Right lobe of liver (tissue), 6 donors: Measurements from ENCODE around the gene OSBPL10. TPM values are rescaled to one million over a fixed set of nuclear protein-coding genes. Genes with fewer than 3 reads are reported as not detected.

ENCODE experiments used
- ATAC-seq, 4 donors: fragments of 200-7000 bp; cut with Tn5 transposase; one replicate each; pipeline ENCODE4 v1.9.1; 2020; ENCODE audit warnings: mild to moderate bottlenecking in 4 of 4, moderate library complexity in 4 of 4
- DNase-seq, 3 donors: peaks; one replicate each; pipeline ENCODE4 v3.0.0-alpha.2; 2020
- H3K27ac ChIP-seq, 3 donors: fragments of 200-600 bp; one replicate each; pipeline ENCODE4 v1.8.0; 2022
- H3K27me3 ChIP-seq, 2 donors: fragments of 200-600 bp; one replicate each; pipeline ENCODE4 v1.8.0; 2022
- H3K36me3 ChIP-seq, 4 donors: fragments of 200-600 bp; sonication (generic) in 1 of 4; one replicate each; pipeline versions ENCODE4 v1.5.1 to v1.8.0; 2017 to 2022; ENCODE audit warnings: control low read depth in 1 of 4
- H3K4me1 ChIP-seq, 4 donors: fragments of 200-600 bp; sonication (generic) in 1 of 4; one replicate each; pipeline versions ENCODE4 v1.5.1 to v1.8.0; 2017 to 2022; ENCODE audit warnings: control low read depth in 1 of 4
- H3K4me3 ChIP-seq, 3 donors: fragments of 200-600 bp; one replicate each; pipeline ENCODE4 v1.8.0; 2022
- H3K9me3 ChIP-seq, 4 donors: fragments of 200-600 bp; sonication (generic) in 1 of 4; one replicate each; pipeline versions ENCODE4 v1.5.1 to v1.8.0; 2017 to 2022; ENCODE audit warnings: control low read depth in 1 of 4
- POLR2A ChIP-seq: fragments of 450-650 bp; IDR thresholded peaks from one replicate; pipeline ENCODE4 v1.6.1; 2017; ENCODE audit warnings: antibody characterized with exemption, mild to moderate bottlenecking
- WGBS: methylation state at CpG from one replicate; pipeline ENCODE4 v1.1.6; 2018; ENCODE audit warnings: low coverage, low lambda C conversion rate; ENCODE audit not compliant: insufficient coverage; ENCODE audit errors: missing lambda C conversion rate; 5-methylcytosine and 5-hydroxymethylcytosine counted together
- intact Hi-C, 2 donors: fragments of 100-400 bp; cut with DNase I; formaldehyde crosslinking; loops; one replicate each; pipeline versions ENCODE4 v1.11.2 to v1.14.1; 2022
- total RNA-seq, 6 experiments: library from RNA; depleted of rRNA in 2 of 6; stranded (reverse); fragments of >200 nt in 2 of 6; fragmentation: NEBNext Ultra II Directional in 3 of 6; extraction: Animal tissue kit (Norgen Biotek cat#: 25700) in 3 of 6; gene quantifications; one replicate each; pipeline versions ENCODE4 v1.1.0 to v1.2.4, GENCODE V29; 2016 to 2023
- TF ChIP-seq, protein P1 (sequence below), 4 donors: fragments of 200-600 bp in 3 of 4; fragments of 450-650 bp in 1 of 4; IDR thresholded peaks; one replicate each; pipeline versions ENCODE4 v1.5.1 to v1.8.0; 2016 to 2022; ENCODE audit warnings: antibody characterized with exemption in 4 of 4, mild to moderate bottlenecking in 2 of 4
- donor health status: DM: no; HTN: yes; CAD: no.
- donor health status: DM: no; HTN: no; CAD: no.
- donor health status: DM: no; HTN: no; CAD: no.
- donor health status: DM: no; HTN: yes; CAD: no.
- donor health status: DM: no; HTN: yes; CAD: no.

The OSBPL10 gene
- total RNA-seq, 6 experiments from 2014 or later = 2.2 to 13.0 (median 3.7) TPM

DNA sequence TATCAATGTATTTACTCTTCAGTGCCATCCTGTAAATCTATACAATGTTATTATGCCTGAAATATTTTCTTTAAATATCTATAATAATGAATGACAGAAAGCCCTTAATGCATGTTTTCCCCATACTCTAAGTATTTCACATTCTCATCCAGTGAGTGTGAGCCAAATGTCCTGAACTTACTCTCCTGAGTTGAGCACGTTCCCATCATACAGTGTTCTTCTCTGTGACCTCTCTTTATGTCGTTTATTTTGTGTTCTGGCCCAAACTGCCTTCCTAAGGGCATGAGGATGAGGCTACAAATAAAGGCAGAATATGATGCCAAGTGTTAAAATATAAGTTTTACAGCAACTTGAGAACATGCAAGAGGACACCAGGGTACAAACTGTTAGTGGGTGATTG is 3.3 kb downstream of the OSBPL10 start:
- WGBS = 42% methylated on average over 2 of the region's 2 CpGs
- H3K4me3 ChIP-seq = no peak overlapping the region

GRCh38 chr3:31976302-31976701 is 4.8 kb downstream of the OSBPL10 start:
- Histone ChIP-seq H3K27me3 (peaks cover 0 to 18% of the 10 kb centered on the region in 2 donors), H3K9me3 (no peaks in the 10 kb centered on the region), H3K27ac (no peak overlapping the region), H3K4me3 (no peak overlapping the region), H3K36me3 (no peaks in the 10 kb centered on the region), H3K4me1 (peaks cover 0 to 15% (median 0%) of the 10 kb centered on the region in 4 donors)
- WGBS = 64% methylated on average over 2 of the region's 2 CpGs
- ATAC-seq (no peak), DNase-seq (no peak)
- TF ChIP-seq, protein P1, sequence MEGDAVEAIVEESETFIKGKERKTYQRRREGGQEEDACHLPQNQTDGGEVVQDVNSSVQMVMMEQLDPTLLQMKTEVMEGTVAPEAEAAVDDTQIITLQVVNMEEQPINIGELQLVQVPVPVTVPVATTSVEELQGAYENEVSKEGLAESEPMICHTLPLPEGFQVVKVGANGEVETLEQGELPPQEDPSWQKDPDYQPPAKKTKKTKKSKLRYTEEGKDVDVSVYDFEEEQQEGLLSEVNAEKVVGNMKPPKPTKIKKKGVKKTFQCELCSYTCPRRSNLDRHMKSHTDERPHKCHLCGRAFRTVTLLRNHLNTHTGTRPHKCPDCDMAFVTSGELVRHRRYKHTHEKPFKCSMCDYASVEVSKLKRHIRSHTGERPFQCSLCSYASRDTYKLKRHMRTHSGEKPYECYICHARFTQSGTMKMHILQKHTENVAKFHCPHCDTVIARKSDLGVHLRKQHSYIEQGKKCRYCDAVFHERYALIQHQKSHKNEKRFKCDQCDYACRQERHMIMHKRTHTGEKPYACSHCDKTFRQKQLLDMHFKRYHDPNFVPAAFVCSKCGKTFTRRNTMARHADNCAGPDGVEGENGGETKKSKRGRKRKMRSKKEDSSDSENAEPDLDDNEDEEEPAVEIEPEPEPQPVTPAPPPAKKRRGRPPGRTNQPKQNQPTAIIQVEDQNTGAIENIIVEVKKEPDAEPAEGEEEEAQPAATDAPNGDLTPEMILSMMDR (IDR thresholded peaks at IDR 0.05) = no peak
- TF ChIP-seq POLR2A = no peak
- intact Hi-C loops = no loop called here

More for the DNA sequence above, 3.3 kb downstream of the OSBPL10 start:
- TF ChIP-seq, protein P1 (IDR thresholded peaks at IDR 0.05) = no peak
- TF ChIP-seq POLR2A = no peak
- no peaks in the 10 kb centered on the region for H3K9me3 ChIP-seq
- H3K27me3 ChIP-seq = peaks cover 0 to 18% of the 10 kb centered on the region in 2 donors
- H3K4me1 ChIP-seq = peaks cover 0 to 16% (median 0%) of the 10 kb centered on the region in 4 donors
- no peak overlapping the region for H3K27ac ChIP-seq
- intact Hi-C loops = no loop called here
- ATAC-seq (no peak), DNase-seq (no peak)
- H3K36me3 ChIP-seq = no peaks in the 10 kb centered on the region

- Histone ChIP-seq H3K9me3 (no peaks in the 10 kb centered on the region), H3K27me3 (peaks cover 0 to 5% of the 10 kb centered on the region in 2 donors), H3K4me1 (peaks cover 0 to 2% (median 0%) of the 10 kb centered on the region in 4 donors), H3K27ac (no peak overlapping the region), H3K4me3 (no peak overlapping the region), H3K36me3 (no peaks in the 10 kb centered on the region)
- DNase-seq = no peak
- no peak for ATAC-seq
- 70% methylated on average over 5 of the region's 5 CpGs for WGBS
- TF ChIP-seq POLR2A = no peak
- TF ChIP-seq, protein P1 (IDR thresholded peaks at IDR 0.05) = no peak
- intact Hi-C loops = no loop called here
Measured at GRCh38 chr3:31974964-31975363, 6.1 kb downstream of the OSBPL10 start.

- Histone ChIP-seq H3K27me3 (peaks cover 0 to under 1% of the 10 kb centered on the region in 2 donors), H3K9me3 (no peaks in the 10 kb centered on the region), H3K36me3 (no peaks in the 10 kb centered on the region), H3K27ac (no peak overlapping the region), H3K4me3 (no peak overlapping the region), H3K4me1 (no peaks in the 10 kb centered on the region)
- DNase-seq (no peak), ATAC-seq (no peak)
- intact Hi-C loops = no loop called here
- no peak for TF ChIP-seq POLR2A
- TF ChIP-seq, protein P1 (IDR thresholded peaks at IDR 0.05) = no peak
- WGBS = 31% methylated on average over 5 of the region's 5 CpGs
Measured at GRCh38 chr3:31974471-31974870, 6.6 kb downstream of the OSBPL10 start.

GRCh38 chr3:31973837-31974236 is 7.2 kb downstream of the OSBPL10 start:
- no peak overlapping the region for H3K27ac ChIP-seq
- H3K4me1 ChIP-seq = no peaks in the 10 kb centered on the region
- intact Hi-C loops = no loop called here
- H3K36me3 ChIP-seq = no peaks in the 10 kb centered on the region
- TF ChIP-seq, protein P1 (IDR thresholded peaks at IDR 0.05) = no peak
- TF ChIP-seq POLR2A = no peak
- H3K27me3 ChIP-seq = no peaks in the 10 kb centered on the region
- no peak for ATAC-seq
- no peaks in the 10 kb centered on the region for H3K9me3 ChIP-seq
- WGBS = 79% methylated on average over 5 of the region's 5 CpGs
- H3K4me3 ChIP-seq = no peak overlapping the region
- DNase-seq = no peak
